Heart right ventricle (tissue), 16 donors: ENCODE results near the gene CLCN1. TPM values are rescaled to one million over a fixed set of nuclear protein-coding genes. Genes with fewer than 3 reads are reported as not detected.

Source experiments
- ATAC-seq, 8 donors: fragments of 200-7000 bp; cut with Tn5 transposase; one replicate each; pipeline ENCODE4 v1.9.1; 2020; ENCODE audit warnings: mild to moderate bottlenecking in 8 of 8, moderate library complexity in 8 of 8, moderate number of reproducible peaks in 1 of 8
- DNase-seq, 2 donors: peaks; one replicate each; pipeline ENCODE4 v3.0.0-alpha.2; 2020
- H3K27ac ChIP-seq, 10 donors: fragments of 200-600 bp; sonication (generic) in 2 of 10; one replicate each; pipeline versions ENCODE4 v1.5.0 to v1.8.0; 2020 to 2022; ENCODE audit warnings: mild to moderate bottlenecking in 3 of 10
- H3K27me3 ChIP-seq, 7 donors: fragments of 200-600 bp; one replicate each; pipeline ENCODE4 v1.8.0; 2021 to 2022; ENCODE audit warnings: mild to moderate bottlenecking in 2 of 7
- H3K36me3 ChIP-seq, 9 donors: fragments of 200-600 bp; sonication (generic) in 1 of 9; one replicate each; pipeline versions ENCODE4 v1.5.0 to v1.8.0; 2020 to 2022; ENCODE audit warnings: mild to moderate bottlenecking in 2 of 9
- H3K4me1 ChIP-seq, 9 donors: fragments of 200-600 bp; sonication (generic) in 1 of 9; one replicate each; pipeline versions ENCODE4 v1.5.0 to v1.8.0; 2020 to 2022; ENCODE audit warnings: mild to moderate bottlenecking in 4 of 9
- H3K4me3 ChIP-seq, 10 donors: fragments of 200-600 bp; sonication (generic) in 2 of 10; one replicate each; pipeline versions ENCODE4 v1.5.0 to v1.8.0; 2020 to 2022; ENCODE audit warnings: mild to moderate bottlenecking in 7 of 10, moderate library complexity in 2 of 10
- H3K9me3 ChIP-seq, 11 donors: fragments of 200-600 bp in 10 of 11; sonication (generic) in 2 of 11; one replicate each; pipeline versions ENCODE4 v1.5.0 to v1.8.0; 2013 to 2022; ENCODE audit warnings: mild to moderate bottlenecking in 2 of 11, control low read depth in 1 of 11, moderate library complexity in 1 of 11
- WGBS, 2 donors: extraction: QIAGEN DNeasy Blood & Tissue Kit; methylation state at CpG; one replicate each; pipeline ENCODE4 v1.1.7; 2013; ENCODE audit warnings: inconsistent platforms in 1 of 2; 5-methylcytosine and 5-hydroxymethylcytosine counted together
- intact Hi-C, 10 donors: fragments of 100-400 bp; cut with DNase I; formaldehyde crosslinking; loops; one replicate each; pipeline versions ENCODE4 v1.11.1 to v1.14.2; 2022
- microRNA-seq, 2 donors: library from miRNA; unstranded; fragments of <30 nt; microRNA quantifications; one replicate each; pipeline ENCODE4 v1.2.0, GENCODE V29; 2021
- polyA plus RNA-seq, 2 donors: library from polyadenylated mRNA; stranded (reverse); fragments of 200-250 nt; gene quantifications; one replicate each; pipeline ENCODE4 v1.2.3, GENCODE V29; 2013
- total RNA-seq, 10 donors: library from RNA; stranded (reverse); fragmentation: NEBNext Ultra II Directional in 3 of 10; extraction: Animal tissue kit (Norgen Biotek cat#: 25700) in 3 of 10; gene quantifications; one replicate each; pipeline versions ENCODE4 v1.2.1 to v1.2.4, GENCODE V29; 2021 to 2023
- TF ChIP-seq, protein P1 (sequence below), 9 donors: fragments of 200-600 bp; sonication (generic) in 2 of 9; IDR thresholded peaks; one replicate each; pipeline versions ENCODE4 v1.5.0 to v1.8.0; 2021 to 2022; ENCODE audit warnings: antibody characterized with exemption in 9 of 9, mild to moderate bottlenecking in 5 of 9, moderate library complexity in 1 of 9
- donor health status: Arrhythmogenic right ventricular cardiomyopathy.
- donor health status: ischemic (EF 13 %, LVEDD 7.1; RV severe dilation, severe dysfunction).
- donor health status: healthy with polysubstance abuse.
- donor health status: DM: no; HTN: yes; CAD: no.
- donor health status: DM: no; HTN: no; CAD: no.
- donor health status: ischemic (EF 25% LVEDD 6.9; RV normal size, moderate dysfunction).
- donor health status: ischemic (EF 25% LVEDD 5.7; RV mildly dilated, moderate dysfunction).
- donor health status: healthy.
- donor health status: DM: yes; HTN: yes; CAD: no.
- donor health status: Ischemic cardiomyopathy.
- donor health status: ischemic (EF 35%, LVEDD 5.7; RV mildly dilated, moderate dysfunction).
- donor health status: nonischemic (EF 11% LVEDD 7.7; RV severe dilation, severe dysfunction).
- donor health status: DM: yes; HTN: yes; CAD: no.
- donor health status: PGD.
- donor health status: ischemic (EF 29% LVEDD 5.4; RV normal size, mild dysfunction).
- donor health status: nonischemic (EF 23%, LVEDD 6.1; RV moderate dilation, normal function).

The CLCN1 gene
- total and polyA plus RNA-seq, 12 donors, result 0.01 TPM; not detected in 11

DNA sequence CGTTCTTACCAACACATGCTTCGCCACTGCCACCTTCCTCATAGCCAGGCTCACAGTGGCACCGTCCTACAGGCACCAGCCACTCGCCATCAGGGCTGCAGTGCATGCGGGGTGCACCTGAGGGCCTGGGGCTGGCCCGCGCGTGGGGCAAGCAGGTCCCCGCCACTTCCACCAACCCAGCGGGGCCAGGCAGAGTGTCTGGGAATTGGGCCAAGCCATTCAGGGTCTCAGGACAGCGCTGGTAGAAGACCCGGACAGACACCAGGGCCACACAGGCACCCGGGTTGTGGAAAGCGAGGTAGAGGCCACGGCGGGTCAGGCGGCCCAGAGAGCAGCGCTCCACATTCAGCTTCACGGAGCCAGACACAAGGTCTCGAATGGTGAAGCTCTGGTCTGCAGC, 83.7 kb downstream of the CLCN1 start:
- ATAC-seq (no peak), DNase-seq (no peak)
- TF ChIP-seq, protein P1, sequence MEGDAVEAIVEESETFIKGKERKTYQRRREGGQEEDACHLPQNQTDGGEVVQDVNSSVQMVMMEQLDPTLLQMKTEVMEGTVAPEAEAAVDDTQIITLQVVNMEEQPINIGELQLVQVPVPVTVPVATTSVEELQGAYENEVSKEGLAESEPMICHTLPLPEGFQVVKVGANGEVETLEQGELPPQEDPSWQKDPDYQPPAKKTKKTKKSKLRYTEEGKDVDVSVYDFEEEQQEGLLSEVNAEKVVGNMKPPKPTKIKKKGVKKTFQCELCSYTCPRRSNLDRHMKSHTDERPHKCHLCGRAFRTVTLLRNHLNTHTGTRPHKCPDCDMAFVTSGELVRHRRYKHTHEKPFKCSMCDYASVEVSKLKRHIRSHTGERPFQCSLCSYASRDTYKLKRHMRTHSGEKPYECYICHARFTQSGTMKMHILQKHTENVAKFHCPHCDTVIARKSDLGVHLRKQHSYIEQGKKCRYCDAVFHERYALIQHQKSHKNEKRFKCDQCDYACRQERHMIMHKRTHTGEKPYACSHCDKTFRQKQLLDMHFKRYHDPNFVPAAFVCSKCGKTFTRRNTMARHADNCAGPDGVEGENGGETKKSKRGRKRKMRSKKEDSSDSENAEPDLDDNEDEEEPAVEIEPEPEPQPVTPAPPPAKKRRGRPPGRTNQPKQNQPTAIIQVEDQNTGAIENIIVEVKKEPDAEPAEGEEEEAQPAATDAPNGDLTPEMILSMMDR (IDR thresholded peaks at IDR 0.05), result no peak
- Histone ChIP-seq H3K27ac (no peak overlapping the region), H3K27me3 (no peaks in the 10 kb centered on the region), H3K4me3 (no peak overlapping the region), H3K36me3 (no peaks in the 10 kb centered on the region), H3K4me1 (peaks cover 0 to 21% (median 18%) of the 10 kb centered on the region in 9 donors), H3K9me3 (no peaks in the 10 kb centered on the region)
- intact Hi-C loops, result no loop called here
- 94 to 96% methylated on average over 20 of the region's 20 CpGs for WGBS, 2 donors

DNA sequence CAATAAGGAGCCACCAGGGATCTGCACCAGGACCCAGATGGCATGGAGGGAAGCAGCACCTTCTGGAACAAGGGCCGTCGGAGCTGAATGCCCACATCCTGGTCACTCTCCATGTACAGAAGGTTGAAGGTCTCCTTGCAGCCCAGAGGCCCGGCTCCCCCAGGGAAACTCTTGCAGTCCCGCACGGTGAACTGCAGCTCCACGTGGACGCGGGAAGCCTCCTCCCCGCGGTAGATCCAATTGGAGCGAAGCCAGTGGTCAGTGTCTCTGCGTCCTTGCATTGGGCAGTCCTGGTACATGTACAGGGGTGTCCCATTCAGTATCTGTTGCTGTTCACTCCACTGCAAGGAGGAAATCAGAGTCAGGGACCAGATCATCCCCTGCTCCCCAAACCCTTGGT, 85.4 kb downstream of the CLCN1 start:
- Histone ChIP-seq H3K9me3 (no peaks in the 10 kb centered on the region), H3K27ac (no peak overlapping the region), H3K36me3 (no peaks in the 10 kb centered on the region), H3K4me3 (no peak overlapping the region), H3K27me3 (no peaks in the 10 kb centered on the region), H3K4me1 (peaks cover 0 to 13% (median 4%) of the 10 kb centered on the region in 9 donors)
- ATAC-seq (no peak), DNase-seq (no peak)
- WGBS, 2 donors, result 90 to 92% methylated on average over 12 of the region's 12 CpGs
- intact Hi-C loops, result no loop called here
- TF ChIP-seq, protein P1 (IDR thresholded peaks at IDR 0.05), result no peak

Small RNA genes within 50 kb of the gene (microRNA-seq; reads per million reads assigned to microRNA genes)
- 0 to 1.0 reads per million in 2 donors for gene MIR6892

Other genes starting within 250 kb of the CLCN1 start
- gene PIP, start 184.0 kb upstream of the CLCN1 start, total RNA-seq, result not detected
- gene PIP, start 184.0 kb upstream of the CLCN1 start, polyA plus RNA-seq, result not detected
- gene TAS2R39, start 132.7 kb upstream of the CLCN1 start, total RNA-seq, result not detected
- gene TAS2R39, start 132.7 kb upstream of the CLCN1 start, polyA plus RNA-seq, result not detected
- not detected for gene TAS2R40, start 94.1 kb upstream of the CLCN1 start, total RNA-seq
- not detected for gene TAS2R40, start 94.1 kb upstream of the CLCN1 start, polyA plus RNA-seq
- 100 to 1,000 TPM; 251 to 294 (median 269) TPM for gene GSTK1, start 52.7 kb upstream of the CLCN1 start, total RNA-seq
- gene GSTK1, start 52.7 kb upstream of the CLCN1 start, polyA plus RNA-seq, result 100 to 1,000 TPM; 136 to 317 TPM
- gene TMEM139, start 31.2 kb upstream of the CLCN1 start, total RNA-seq, result 10 to 100 TPM in 7 of 10 donors, 1 to 10 TPM in 3; 5.4 to 14.2 (median 11.1) TPM
- gene TMEM139, start 31.2 kb upstream of the CLCN1 start, polyA plus RNA-seq, result 10 to 100 TPM in 1 of 2 donors, 1 to 10 TPM in 1; 2.6 to 18.0 TPM
- gene CASP2, start 27.8 kb upstream of the CLCN1 start, total RNA-seq, result 10 to 100 TPM in 6 of 10 donors, 1 to 10 TPM in 4; 7.1 to 13.9 (median 10.2) TPM
- gene CASP2, start 27.8 kb upstream of the CLCN1 start, polyA plus RNA-seq, result 1 to 10 TPM; 4.4 to 8.0 TPM
- gene FAM131B, start 46.6 kb downstream of the CLCN1 start, total RNA-seq, result 1 to 10 TPM in 1 of 10 donors, under 1 TPM in 8, not detected in 1; 0.07 to 1.2 (median 0.39) TPM
- under 1 TPM; 0.22 to 0.37 TPM for gene FAM131B, start 46.6 kb downstream of the CLCN1 start, polyA plus RNA-seq
- gene ZYX, start 65.2 kb downstream of the CLCN1 start, total RNA-seq, result 100 to 1,000 TPM in 2 of 10 donors, 10 to 100 TPM in 8; 48.5 to 148 (median 74.6) TPM
- 100 to 1,000 TPM in 1 of 2 donors, 10 to 100 TPM in 1; 58.9 to 152 TPM for gene ZYX, start 65.2 kb downstream of the CLCN1 start, polyA plus RNA-seq
- under 1 TPM in 1 of 10 donors, not detected in 9; 0.39 TPM for gene EPHA1, start 92.7 kb downstream of the CLCN1 start, total RNA-seq
- gene EPHA1, start 92.7 kb downstream of the CLCN1 start, polyA plus RNA-seq, result under 1 TPM; 0.12 to 0.73 TPM
- not detected for gene TAS2R60, start 127.3 kb downstream of the CLCN1 start, total RNA-seq
- not detected for gene TAS2R60, start 127.3 kb downstream of the CLCN1 start, polyA plus RNA-seq
- under 1 TPM in 1 of 10 donors, not detected in 9; 0.40 TPM for gene TAS2R41, start 161.8 kb downstream of the CLCN1 start, total RNA-seq
- gene TAS2R41, start 161.8 kb downstream of the CLCN1 start, polyA plus RNA-seq, result not detected